RWPE2 (cell line): Measurements from ENCODE around the gene ATOX1.

Source experiments
- ATAC-seq: fragments of 200-7000 bp; cut with Tn5 transposase; 3 replicates; pipeline ENCODE4 v1.9.1; 2021; ENCODE audit warnings: low read depth
- DNase-seq: peaks from one replicate; pipeline ENCODE4 v3.0.0-alpha.2; 2020; ENCODE audit warnings: low spot score
- H3K27ac ChIP-seq: fragments of 450-650 bp; 2 replicates; pipeline ENCODE4 v1.5.1; 2017; ENCODE audit warnings: mild to moderate bottlenecking; ENCODE audit not compliant: poor library complexity, severe bottlenecking
- H3K27me3 ChIP-seq: fragments of 250-450 bp; sonication (Bioruptor Pico); 2 replicates; pipeline ENCODE4 v1.5.1; 2021; ENCODE audit warnings: mild to moderate bottlenecking, moderate library complexity; ENCODE audit not compliant: insufficient read depth, poor library complexity, severe bottlenecking
- H3K36me3 ChIP-seq: fragments of 250-450 bp; sonication (Bioruptor Pico); 2 replicates; pipeline ENCODE4 v1.5.1; 2020; ENCODE audit warnings: low read depth, mild to moderate bottlenecking, moderate library complexity
- H3K4me1 ChIP-seq: fragments of 250-450 bp; sonication (Bioruptor Pico); 2 replicates; pipeline ENCODE4 v1.5.1; 2021; ENCODE audit warnings: mild to moderate bottlenecking, moderate library complexity; ENCODE audit not compliant: insufficient read depth, poor library complexity, severe bottlenecking
- H3K4me3 ChIP-seq: fragments of 250-450 bp; sonication (Bioruptor Pico); 2 replicates; pipeline ENCODE4 v1.5.1; 2021; ENCODE audit warnings: mild to moderate bottlenecking, moderate library complexity; ENCODE audit not compliant: severe bottlenecking
- H3K9me3 ChIP-seq: fragments of 250-450 bp; sonication (Bioruptor Pico); 2 replicates; pipeline ENCODE4 v1.5.1; 2021; ENCODE audit warnings: mild to moderate bottlenecking, moderate library complexity; ENCODE audit not compliant: severe bottlenecking
- TF ChIP-seq, protein P1 (sequence below): fragments of 450-650 bp; IDR thresholded peaks from one replicate; pipeline ENCODE4 v1.5.1; 2017; ENCODE audit warnings: mild to moderate bottlenecking, moderate library complexity; ENCODE audit not compliant: poor library complexity, severe bottlenecking

The ATOX1 gene

DNA sequence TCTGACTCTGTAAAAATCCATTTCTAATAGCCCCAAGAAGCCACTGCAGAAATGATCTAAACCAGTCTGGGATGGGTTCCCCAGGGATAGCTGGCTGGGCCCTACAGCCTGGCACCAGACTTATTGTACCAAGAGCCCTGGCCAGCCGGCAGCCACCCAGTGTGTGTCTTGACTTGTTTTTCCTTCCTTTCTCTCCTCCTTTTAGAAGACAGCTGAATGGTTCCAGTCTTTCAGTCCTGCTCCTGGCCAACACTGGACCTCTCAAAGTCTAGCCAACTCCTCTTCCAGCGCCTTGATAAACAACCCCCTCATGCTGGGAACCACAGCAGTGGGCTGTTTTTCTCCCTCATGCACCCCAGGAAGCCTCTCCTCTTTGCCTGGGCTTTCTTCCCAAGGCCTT is 34.1 kb downstream of the ATOX1 start:
- Histone ChIP-seq H3K4me1 (no peaks in the 10 kb centered on the region), H3K36me3 (no peaks in the 10 kb centered on the region), H3K27ac (no peak overlapping the region), H3K4me3 (no peak overlapping the region), H3K9me3 (no peaks in the 10 kb centered on the region), H3K27me3 (no peaks in the 10 kb centered on the region)
- no peak for DNase-seq
- TF ChIP-seq, protein P1, sequence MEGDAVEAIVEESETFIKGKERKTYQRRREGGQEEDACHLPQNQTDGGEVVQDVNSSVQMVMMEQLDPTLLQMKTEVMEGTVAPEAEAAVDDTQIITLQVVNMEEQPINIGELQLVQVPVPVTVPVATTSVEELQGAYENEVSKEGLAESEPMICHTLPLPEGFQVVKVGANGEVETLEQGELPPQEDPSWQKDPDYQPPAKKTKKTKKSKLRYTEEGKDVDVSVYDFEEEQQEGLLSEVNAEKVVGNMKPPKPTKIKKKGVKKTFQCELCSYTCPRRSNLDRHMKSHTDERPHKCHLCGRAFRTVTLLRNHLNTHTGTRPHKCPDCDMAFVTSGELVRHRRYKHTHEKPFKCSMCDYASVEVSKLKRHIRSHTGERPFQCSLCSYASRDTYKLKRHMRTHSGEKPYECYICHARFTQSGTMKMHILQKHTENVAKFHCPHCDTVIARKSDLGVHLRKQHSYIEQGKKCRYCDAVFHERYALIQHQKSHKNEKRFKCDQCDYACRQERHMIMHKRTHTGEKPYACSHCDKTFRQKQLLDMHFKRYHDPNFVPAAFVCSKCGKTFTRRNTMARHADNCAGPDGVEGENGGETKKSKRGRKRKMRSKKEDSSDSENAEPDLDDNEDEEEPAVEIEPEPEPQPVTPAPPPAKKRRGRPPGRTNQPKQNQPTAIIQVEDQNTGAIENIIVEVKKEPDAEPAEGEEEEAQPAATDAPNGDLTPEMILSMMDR: no peak
- ATAC-seq: no peak

DNA sequence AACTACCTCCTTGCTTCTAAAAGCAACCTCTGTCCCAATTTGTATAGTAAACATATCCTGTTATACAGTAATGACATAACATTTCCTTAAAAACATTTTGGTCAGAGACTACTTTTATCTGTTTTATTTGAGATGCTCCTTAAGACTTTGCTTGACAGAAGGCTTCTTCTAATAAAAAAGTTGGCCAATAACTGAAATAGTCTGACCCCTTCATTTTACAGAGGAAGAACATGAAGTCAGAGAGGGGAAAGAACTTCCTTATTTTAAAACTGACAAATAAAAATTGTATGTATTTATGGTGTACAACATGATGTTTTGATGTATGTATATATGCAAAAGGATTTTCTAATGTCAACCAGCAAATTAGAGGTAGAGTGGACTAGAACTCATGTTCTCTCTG is 35.9 kb downstream of the ATOX1 start:
- TF ChIP-seq, protein P1: no peak
- no peak for ATAC-seq

DNA sequence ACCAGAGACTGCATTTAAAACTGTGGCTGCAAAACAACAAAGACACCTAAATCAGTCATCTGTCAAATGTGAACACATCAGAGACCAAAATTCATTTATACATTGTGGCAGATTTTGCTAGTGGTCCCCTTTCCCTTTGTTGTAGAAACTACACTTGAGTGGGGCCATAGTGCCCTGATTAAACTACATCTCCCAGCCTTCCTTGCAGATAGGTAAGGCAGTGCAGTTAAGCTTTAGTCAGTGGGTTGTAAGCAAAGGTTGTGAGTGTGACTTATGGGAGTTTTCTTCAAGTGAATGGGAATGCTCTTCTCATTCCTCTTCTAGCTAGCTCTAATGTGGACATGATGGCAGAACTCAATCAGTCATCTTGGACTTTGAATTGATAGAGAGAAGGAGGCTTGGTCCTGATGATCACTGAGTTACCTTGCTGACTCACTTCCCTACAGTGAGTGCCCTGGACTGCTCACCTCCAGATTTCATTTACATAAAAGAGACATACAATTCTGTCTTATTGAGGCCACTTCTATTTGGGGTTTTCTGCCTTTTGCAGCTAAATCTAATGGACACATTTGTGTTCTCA is 36.5 kb downstream of the ATOX1 start:
- DNase-seq: no peak
- H3K9me3 ChIP-seq: no peaks in the 10 kb centered on the region
- no peaks in the 10 kb centered on the region for H3K36me3 ChIP-seq
- H3K27ac ChIP-seq: no peak overlapping the region
- peak; percentile 77 for ATAC-seq
- TF ChIP-seq, protein P1: no peak
- no peaks in the 10 kb centered on the region for H3K4me1 ChIP-seq
- H3K4me3 ChIP-seq: no peak overlapping the region
- no peaks in the 10 kb centered on the region for H3K27me3 ChIP-seq

More for the DNA sequence above, 35.9 kb downstream of the ATOX1 start:
- Histone ChIP-seq H3K4me1 (no peaks in the 10 kb centered on the region), H3K27me3 (no peaks in the 10 kb centered on the region), H3K4me3 (no peak overlapping the region), H3K27ac (no peak overlapping the region), H3K9me3 (no peaks in the 10 kb centered on the region), H3K36me3 (no peaks in the 10 kb centered on the region)
- no peak for DNase-seq

DNA sequence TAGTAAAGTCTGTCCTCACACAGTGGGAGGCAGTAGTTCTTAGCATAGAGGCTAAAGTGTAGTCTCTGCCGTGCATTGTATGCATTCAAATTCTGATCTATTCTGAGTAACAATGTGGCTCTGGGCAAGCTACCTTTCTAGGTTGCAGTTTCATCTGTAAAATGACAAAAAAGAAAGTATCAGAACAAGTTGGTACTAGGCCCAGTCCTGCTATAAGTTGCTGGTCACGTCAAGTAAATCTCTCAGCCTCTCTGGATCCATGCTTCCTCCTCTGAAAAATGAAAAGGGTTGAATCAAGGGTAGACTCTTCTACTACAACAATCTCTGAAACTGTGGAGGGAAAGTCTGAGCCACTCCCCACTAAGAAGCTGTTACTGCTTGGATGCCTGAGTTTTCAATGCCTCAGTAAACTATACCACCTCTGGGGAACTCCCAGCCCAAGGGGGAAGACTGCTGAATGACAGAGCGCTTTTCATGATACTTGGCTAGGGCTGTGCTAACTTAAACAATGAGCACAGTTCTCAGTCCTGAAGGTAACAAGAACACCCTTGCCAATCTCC is 37.3 kb downstream of the ATOX1 start:
- no peak for ATAC-seq

DNA sequence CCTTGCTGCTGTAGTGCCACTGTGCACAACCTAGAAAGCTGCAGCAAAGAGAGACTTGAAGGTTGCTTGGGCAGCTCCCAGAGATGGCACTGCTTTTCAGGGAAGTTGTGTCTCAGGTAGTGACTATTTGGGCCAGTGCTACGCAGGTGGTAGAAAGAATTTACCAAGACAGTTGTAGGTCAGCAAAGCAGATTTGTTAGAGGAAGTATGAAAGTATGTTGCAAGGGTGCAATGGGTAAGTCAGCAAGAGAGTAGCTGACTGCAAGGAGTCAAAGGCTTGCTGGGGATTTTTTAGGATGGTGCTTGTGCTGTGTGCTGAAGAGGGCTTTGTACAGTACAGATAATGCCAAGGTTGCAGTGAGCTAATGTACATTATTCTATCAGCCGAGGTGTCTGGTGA is 38.2 kb downstream of the ATOX1 start:
- DNase-seq: no peak

More for the DNA sequence above, 37.3 kb downstream of the ATOX1 start:
- H3K36me3 ChIP-seq: no peaks in the 10 kb centered on the region
- H3K9me3 ChIP-seq: no peaks in the 10 kb centered on the region
- no peak overlapping the region for H3K27ac ChIP-seq
- H3K4me1 ChIP-seq: no peaks in the 10 kb centered on the region
- H3K4me3 ChIP-seq: no peak overlapping the region
- DNase-seq: no peak
- TF ChIP-seq, protein P1: no peak
- no peaks in the 10 kb centered on the region for H3K27me3 ChIP-seq

More for the DNA sequence above, 38.2 kb downstream of the ATOX1 start:
- Histone ChIP-seq H3K4me3 (no peak overlapping the region), H3K9me3 (no peaks in the 10 kb centered on the region), H3K27ac (no peak overlapping the region), H3K36me3 (no peaks in the 10 kb centered on the region), H3K4me1 (no peaks in the 10 kb centered on the region), H3K27me3 (no peaks in the 10 kb centered on the region)
- TF ChIP-seq, protein P1: no peak
- ATAC-seq: no peak
